GM12864 (cell line): ENCODE measurements around the gene G3BP2.

Source experiments
- DNase-seq: peaks from one replicate; pipeline ENCODE4 v3.0.0-alpha.2; 2011; ENCODE audit warnings: low read depth
- H3K4me3 ChIP-seq: 2 replicates; pipeline ENCODE4 v1.5.1; 2011; ENCODE audit warnings: mild to moderate bottlenecking, low read depth, low read length, control low read depth
- TF ChIP-seq, protein P1 (sequence below): IDR thresholded peaks from 2 replicates; pipeline ENCODE4 v1.5.1; 2011; ENCODE audit warnings: low read depth, mild to moderate bottlenecking, moderate library complexity, low read length, control low read depth, inconsistent platforms; ENCODE audit errors: missing control alignments

Gene G3BP2

DNA sequence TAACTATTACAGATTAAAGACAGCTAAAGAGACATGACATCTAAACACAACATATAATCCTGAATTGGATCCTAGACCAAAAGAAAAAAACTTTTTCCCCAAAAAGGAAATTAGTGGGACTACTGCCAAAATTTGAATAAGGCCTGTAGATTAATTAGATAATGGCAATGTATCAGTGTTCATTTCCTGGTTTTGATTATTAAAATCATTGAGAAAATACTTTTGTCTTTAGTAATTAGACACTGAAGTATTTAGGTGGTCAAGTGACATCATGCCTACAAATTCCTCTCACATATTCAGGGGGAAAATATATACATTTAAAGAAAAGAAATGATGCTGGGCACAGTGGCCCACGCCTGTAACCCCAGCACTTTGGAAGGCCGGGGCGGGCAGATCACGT is 40.8 kb upstream of the G3BP2 start:
- DNase-seq, result no peak
- no peak overlapping the region for H3K4me3 ChIP-seq
- TF ChIP-seq, protein P1, sequence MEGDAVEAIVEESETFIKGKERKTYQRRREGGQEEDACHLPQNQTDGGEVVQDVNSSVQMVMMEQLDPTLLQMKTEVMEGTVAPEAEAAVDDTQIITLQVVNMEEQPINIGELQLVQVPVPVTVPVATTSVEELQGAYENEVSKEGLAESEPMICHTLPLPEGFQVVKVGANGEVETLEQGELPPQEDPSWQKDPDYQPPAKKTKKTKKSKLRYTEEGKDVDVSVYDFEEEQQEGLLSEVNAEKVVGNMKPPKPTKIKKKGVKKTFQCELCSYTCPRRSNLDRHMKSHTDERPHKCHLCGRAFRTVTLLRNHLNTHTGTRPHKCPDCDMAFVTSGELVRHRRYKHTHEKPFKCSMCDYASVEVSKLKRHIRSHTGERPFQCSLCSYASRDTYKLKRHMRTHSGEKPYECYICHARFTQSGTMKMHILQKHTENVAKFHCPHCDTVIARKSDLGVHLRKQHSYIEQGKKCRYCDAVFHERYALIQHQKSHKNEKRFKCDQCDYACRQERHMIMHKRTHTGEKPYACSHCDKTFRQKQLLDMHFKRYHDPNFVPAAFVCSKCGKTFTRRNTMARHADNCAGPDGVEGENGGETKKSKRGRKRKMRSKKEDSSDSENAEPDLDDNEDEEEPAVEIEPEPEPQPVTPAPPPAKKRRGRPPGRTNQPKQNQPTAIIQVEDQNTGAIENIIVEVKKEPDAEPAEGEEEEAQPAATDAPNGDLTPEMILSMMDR, result no peak

DNA sequence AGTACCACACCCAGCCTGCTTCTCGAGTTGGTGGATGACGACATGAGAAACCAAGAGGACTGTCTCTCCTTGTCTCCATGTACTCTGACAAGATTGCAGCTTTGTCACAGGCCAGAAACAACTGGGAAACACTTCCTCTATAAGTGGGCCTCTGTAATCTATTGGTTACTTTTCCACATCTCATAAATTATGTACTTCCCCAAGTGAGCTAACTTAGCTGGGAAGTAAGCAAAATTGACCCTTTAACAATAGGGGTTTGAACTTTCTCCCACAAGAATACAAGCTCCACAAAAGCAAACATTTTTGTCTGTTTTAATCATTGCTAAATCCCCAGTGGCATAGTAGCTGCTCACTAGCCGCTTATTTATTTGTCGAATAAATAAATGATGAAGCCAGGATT is 37.0 kb upstream of the G3BP2 start:
- no peak overlapping the region for H3K4me3 ChIP-seq
- TF ChIP-seq, protein P1, result no peak
- no peak for DNase-seq

DNA sequence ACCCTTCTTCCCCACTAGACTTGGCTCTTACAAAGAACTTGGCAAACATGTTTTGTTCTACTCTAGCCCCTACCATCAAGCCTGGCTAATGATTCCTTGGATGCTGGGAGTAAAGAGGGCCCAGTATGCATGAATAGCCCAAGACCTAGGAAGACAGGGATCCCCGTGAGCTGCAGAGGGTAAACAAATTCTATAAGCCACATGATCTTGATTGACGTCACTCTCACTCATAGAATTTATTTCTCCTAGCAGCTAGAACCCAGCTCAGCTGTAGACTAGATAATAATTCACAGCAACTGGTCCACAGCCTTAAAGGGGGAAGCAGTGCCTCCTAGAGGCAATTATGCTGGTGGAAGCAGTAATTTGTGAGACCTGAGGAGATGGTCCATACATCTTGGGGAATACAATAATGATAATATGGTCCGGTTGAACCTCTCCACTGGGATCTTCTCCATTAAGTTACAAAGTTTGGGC is 35.0 kb upstream of the G3BP2 start:
- H3K4me3 ChIP-seq, result no peak overlapping the region
- TF ChIP-seq, protein P1, result peak; percentile 62
- DNase-seq, result no peak

DNA sequence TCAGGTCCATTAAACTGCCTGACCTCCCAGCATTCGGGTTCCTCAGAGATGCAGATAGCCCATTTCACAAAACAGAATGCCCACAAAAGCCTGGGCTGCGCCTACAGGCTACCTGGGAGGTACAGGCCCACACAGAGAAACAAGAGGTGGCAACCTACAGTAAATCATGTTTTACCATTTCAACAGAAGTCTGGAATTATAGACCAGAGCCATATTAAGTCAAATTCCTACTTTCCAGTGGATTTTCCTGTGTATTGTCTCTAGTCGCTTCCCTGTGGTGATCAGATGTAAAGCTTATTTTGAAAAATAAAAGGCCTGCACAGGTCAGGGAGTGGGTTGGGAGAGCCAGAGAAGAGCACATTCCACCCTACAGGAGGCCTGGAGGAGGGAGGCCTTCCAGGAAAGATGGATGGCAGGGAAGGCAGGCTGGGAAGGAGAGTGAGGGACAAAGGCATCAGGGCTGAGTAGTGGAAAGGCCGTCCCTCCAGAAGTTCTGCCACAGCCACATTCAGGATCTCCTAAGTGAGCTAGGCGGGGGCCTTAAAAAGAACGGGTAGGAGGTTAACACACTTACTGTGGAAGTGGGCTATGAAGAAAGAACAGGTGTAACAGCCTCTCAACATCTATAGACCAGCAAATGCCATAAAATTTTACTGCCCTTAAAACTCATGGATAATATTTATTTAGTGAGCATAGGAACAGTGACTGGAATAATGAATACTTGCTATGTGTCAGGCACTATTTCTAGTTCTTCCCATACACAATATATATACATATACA is 32.2 kb upstream of the G3BP2 start:
- DNase-seq, result no peak
- H3K4me3 ChIP-seq, result no peak overlapping the region
- TF ChIP-seq, protein P1, result no peak

DNA sequence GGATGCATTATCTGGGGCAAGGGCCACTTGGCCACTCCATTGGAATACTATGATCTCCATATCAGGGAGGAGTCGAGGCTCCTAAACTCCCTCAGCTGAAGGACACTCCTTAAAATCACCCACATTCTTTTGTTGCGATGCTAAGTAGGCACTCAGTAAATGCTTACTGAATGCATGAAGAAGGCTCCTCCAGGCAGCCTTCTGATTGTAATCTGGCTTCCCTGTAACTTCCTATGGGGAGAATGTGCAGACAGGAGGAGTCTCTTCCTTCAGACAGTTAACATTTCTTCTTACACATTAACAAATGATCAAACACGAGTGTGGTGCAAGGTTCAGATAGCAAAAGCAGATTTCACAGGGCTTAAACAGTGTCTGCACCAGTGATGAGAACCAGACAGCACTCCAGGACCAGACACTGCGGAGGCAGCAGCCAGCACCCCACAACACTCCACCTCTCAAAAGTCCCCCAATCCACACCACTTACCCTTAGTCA is 29.8 kb upstream of the G3BP2 start:
- H3K4me3 ChIP-seq, result no peak overlapping the region
- TF ChIP-seq, protein P1, result no peak
- DNase-seq, result no peak

DNA sequence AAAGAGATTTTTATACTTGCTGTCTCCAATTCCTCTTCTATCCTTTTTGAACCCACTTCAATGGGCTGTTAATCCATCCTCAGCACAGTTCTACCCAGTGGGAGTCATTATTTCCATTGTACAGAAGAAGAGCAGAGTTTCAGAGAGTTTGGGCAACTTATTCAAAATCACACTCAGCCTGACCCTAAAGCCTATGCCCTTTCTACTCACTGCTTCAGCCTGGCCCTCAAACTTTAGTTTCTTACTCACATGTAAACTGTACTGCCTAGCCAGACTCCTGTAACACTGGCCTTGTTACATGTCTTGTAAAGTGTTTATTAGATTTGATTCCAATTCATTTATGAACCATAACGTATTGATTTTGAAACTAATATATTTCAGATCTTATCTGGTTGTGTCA is 26.1 kb upstream of the G3BP2 start:
- no peak for DNase-seq

More for the DNA sequence above, 26.1 kb upstream of the G3BP2 start:
- TF ChIP-seq, protein P1, result no peak
- H3K4me3 ChIP-seq, result no peak overlapping the region
